ENCODE measurements around the gene DPT. TPM values are rescaled to one million over a fixed set of nuclear protein-coding genes. Genes with fewer than 3 reads are reported as not detected.

Gene DPT
- total RNA-seq, 1 donor: 1.7 TPM

DNA sequence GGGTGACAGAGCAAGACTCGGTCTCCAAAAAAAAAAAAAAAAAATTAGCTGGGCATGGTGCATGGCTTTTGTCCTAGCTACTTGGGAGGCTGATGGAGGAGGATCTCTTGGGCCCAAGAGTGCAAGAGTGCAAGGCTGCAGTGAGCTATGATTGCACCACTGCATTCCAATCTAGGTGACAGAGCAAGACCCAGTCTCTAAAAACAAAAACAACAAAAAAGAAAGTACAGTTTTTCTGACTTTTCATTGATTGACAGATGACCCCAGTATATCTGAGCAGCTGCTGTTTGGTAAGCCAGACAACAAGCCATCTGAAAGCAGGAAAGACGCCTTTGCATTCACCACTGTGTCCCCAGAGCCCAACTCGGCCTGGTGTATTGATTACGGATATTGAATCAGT, 10.9 kb upstream of the DPT start:
- TF ChIP-seq CTCF (IDR thresholded peaks at IDR 0.05; ENCODE audit: insufficient read depth, low read depth, low read length): no peak
- H3K4me3 ChIP-seq (ENCODE audit: low read depth, low read length): no peak overlapping the region
- DNase-seq (ENCODE audit: low read depth): no peak

GRCh38 chr1:168736520-168736919, 7.5 kb upstream of the DPT start:
- no peak for TF ChIP-seq CTCF (IDR thresholded peaks at IDR 0.05; ENCODE audit: insufficient read depth, low read depth, low read length)
- DNase-seq (ENCODE audit: low read depth): no peak
- H3K4me3 ChIP-seq (ENCODE audit: low read depth, low read length): no peak overlapping the region

- DNase-seq (ENCODE audit: low read depth): no peak
- no peak for TF ChIP-seq CTCF (IDR thresholded peaks at IDR 0.05; ENCODE audit: insufficient read depth, low read depth, low read length)
- no peak overlapping the region for H3K4me3 ChIP-seq (ENCODE audit: low read depth, low read length)
Measured at GRCh38 chr1:168735974-168736373, 7.0 kb upstream of the DPT start.

- DNase-seq (ENCODE audit: low read depth): no peak
- TF ChIP-seq CTCF (IDR thresholded peaks at IDR 0.05; ENCODE audit: insufficient read depth, low read depth, low read length): no peak
Measured at GRCh38 chr1:168734946-168735345, 5.9 kb upstream of the DPT start.

DNA sequence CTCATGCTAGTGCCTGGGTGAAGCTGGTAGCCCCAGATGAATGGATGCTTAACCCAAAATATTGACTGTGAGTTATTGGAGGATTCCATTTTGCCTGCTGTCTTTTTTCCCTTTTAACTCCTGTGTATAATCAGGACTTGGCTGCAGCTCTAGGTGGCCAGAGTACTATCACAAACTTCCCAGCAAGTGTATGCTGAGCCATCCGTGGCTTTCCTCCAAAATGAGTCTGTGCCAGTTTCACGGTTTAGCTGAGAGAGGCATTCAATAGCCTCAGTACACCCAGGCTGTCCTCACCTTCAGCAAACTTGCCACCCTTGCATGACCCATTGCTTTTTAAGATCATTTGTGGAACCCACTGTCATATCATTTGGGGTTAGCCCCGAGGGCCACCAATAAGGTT, 5.3 kb upstream of the DPT start:
- H3K4me3 ChIP-seq (ENCODE audit: low read depth, low read length): no peak overlapping the region
- DNase-seq (ENCODE audit: low read depth): no peak
- no peak for TF ChIP-seq CTCF (IDR thresholded peaks at IDR 0.05; ENCODE audit: insufficient read depth, low read depth, low read length)

More at GRCh38 chr1:168734946-168735345, 5.9 kb upstream of the DPT start:
- H3K4me3 ChIP-seq (ENCODE audit: low read depth, low read length): no peak overlapping the region

DNA sequence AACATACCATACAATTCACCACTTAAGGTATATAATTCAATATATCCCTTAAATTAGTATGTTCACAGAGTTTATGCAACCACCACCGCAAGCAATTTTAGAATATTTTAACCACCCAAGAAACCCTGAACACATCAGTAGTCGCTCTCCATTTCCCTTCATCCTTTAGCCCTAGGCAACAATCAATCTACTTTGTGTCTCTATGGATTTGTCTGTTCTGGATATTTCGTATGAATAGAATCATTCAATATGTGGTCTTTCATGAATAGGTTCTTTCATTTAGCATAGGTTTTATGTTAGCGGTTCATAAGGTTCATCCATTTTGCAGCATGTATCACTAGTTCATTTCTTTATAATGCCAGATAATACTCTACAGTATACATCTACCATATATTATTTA, 4.2 kb upstream of the DPT start:
- no peak overlapping the region for H3K4me3 ChIP-seq (ENCODE audit: low read depth, low read length)
- no peak for TF ChIP-seq CTCF (IDR thresholded peaks at IDR 0.05; ENCODE audit: insufficient read depth, low read depth, low read length)
- no peak for DNase-seq (ENCODE audit: low read depth)

- TF ChIP-seq CTCF (IDR thresholded peaks at IDR 0.05; ENCODE audit: insufficient read depth, low read depth, low read length): no peak
- no peak for DNase-seq (ENCODE audit: low read depth)
- H3K4me3 ChIP-seq (ENCODE audit: low read depth, low read length): no peak overlapping the region
Measured at GRCh38 chr1:168732736-168733135, 3.7 kb upstream of the DPT start.

Measured in fibroblast of villous mesenchyme (primary cell).